K562 (cell line): ENCODE measurements around the gene MOCS3. TPM values are rescaled to one million over a fixed set of nuclear protein-coding genes. Genes with fewer than 3 reads are reported as not detected.

Experiments
- ARNT ChIP-seq, 2 experiments: fragments of 450-650 bp; IDR thresholded peaks; 2 replicates each; pipeline ENCODE4 v1.6.1; 2016; ENCODE audit warnings: mild to moderate bottlenecking in 1 of 2
- ATF1 ChIP-seq, 2 experiments: fragments of 450-650 bp in 1 of 2; IDR thresholded peaks; 2 replicates each; pipeline ENCODE4 v1.6.1; 2016; ENCODE audit warnings: missing compliant biosample characterization in 1 of 2, missing genetic modification characterization in 1 of 2
- CBX3 ChIP-seq, 2 experiments: IDR thresholded peaks; 1 replicate in 1 of 2; 2 replicates in 1 of 2; pipeline ENCODE4 v1.6.1; 2012; ENCODE audit warnings: inconsistent platforms in 2 of 2, low read length in 2 of 2, borderline replicate concordance in 1 of 2, control low read depth in 1 of 2
- FOXM1 ChIP-seq, 2 experiments: fragments of 450-650 bp in 1 of 2; sonication (generic) in 1 of 2; formaldehyde crosslinking in 1 of 2; IDR thresholded peaks; 2 replicates each; pipeline versions ENCODE4 v1.6.1 to v1.9.0; 2017 to 2022; ENCODE audit warnings: low read depth in 2 of 2, mild to moderate bottlenecking in 2 of 2, missing genetic modification reagents in 1 of 2, moderate library complexity in 1 of 2
- HMBOX1 ChIP-seq: sonication (generic); IDR thresholded peaks from 2 replicates; pipeline ENCODE4 v1.6.1; 2016
- IRF1 ChIP-seq: sonication (generic); formaldehyde crosslinking; IDR thresholded peaks from 2 replicates; pipeline ENCODE4 v1.8.0; 2022; ENCODE audit warnings: missing genetic modification reagents, mild to moderate bottlenecking, borderline replicate concordance
- KDM1A ChIP-seq, 2 experiments: fragments of 450-650 bp; IDR thresholded peaks; 2 replicates each; pipeline ENCODE4 v1.6.1; 2016; ENCODE audit warnings: mild to moderate bottlenecking in 2 of 2
- LCOR ChIP-seq: sonication (generic); formaldehyde crosslinking; IDR thresholded peaks from 2 replicates; pipeline ENCODE4 v1.8.0; 2022; ENCODE audit warnings: mild to moderate bottlenecking, missing genetic modification reagents
- MEIS2 ChIP-seq: fragments of 450-650 bp; IDR thresholded peaks from 2 replicates; pipeline ENCODE4 v1.6.1; 2014; ENCODE audit warnings: mild to moderate bottlenecking; ENCODE audit not compliant: partially characterized antibody
- REST ChIP-seq, 2 experiments: fragments of 450-650 bp; formaldehyde crosslinking in 1 of 2; IDR thresholded peaks; 2 replicates each; pipeline versions ENCODE4 v1.4.0 to v1.6.1; 2014 to 2020; ENCODE audit warnings: mild to moderate bottlenecking in 2 of 2, borderline replicate concordance in 1 of 2, low read depth in 1 of 2
- SFPQ ChIP-seq: fragments of 200-400 bp; formaldehyde crosslinking; IDR thresholded peaks from 2 replicates; pipeline ENCODE4 v1.6.1; 2017; ENCODE audit warnings: mild to moderate bottlenecking, low read depth, low read length, moderate library complexity
- SP1 ChIP-seq: sonication (generic); formaldehyde crosslinking; IDR thresholded peaks from 2 replicates; pipeline ENCODE4 v1.8.1; 2022; ENCODE audit warnings: mild to moderate bottlenecking, missing genetic modification reagents
- ZNF12 ChIP-seq: sonication (generic); formaldehyde crosslinking; IDR thresholded peaks from 2 replicates; pipeline ENCODE4 v1.4.0; 2020; ENCODE audit warnings: mild to moderate bottlenecking, missing genetic modification reagents
- ZNF347 ChIP-seq: fragments of 450-650 bp; formaldehyde crosslinking; IDR thresholded peaks from 2 replicates; pipeline ENCODE4 v1.4.0; 2020; ENCODE audit warnings: low read depth, mild to moderate bottlenecking, moderate library complexity
- polyA plus RNA-seq, 8 experiments: library from polyadenylated mRNA; depleted of rRNA in 4 of 8; stranded (reverse) in 5 of 8; unstranded in 3 of 8; fragments of >200 nt; fragmentation: Nextera tagmentation in 2 of 8; fragmentation: Illumina TruSeq in 1 of 8; extraction: Ambion mirVana in 2 of 8; extraction: Trizol in 1 of 8; gene quantifications; 2 replicates each; pipeline versions ENCODE4 v1.2.1 to v1.2.3, GENCODE V29; 2011 to 2014; ENCODE audit warnings: inconsistent platforms in 1 of 8, missing spikeins in 1 of 8
- total RNA-seq, 7 experiments: library from RNA; depleted of rRNA in 6 of 7; stranded (reverse); fragments of >200 nt in 6 of 7; fragmentation: Illumina TruSeq in 2 of 7; extraction: Trizol in 2 of 7; gene quantifications; 2 replicates each; pipeline versions ENCODE4 v1.2.1 to v1.2.3, GENCODE V29; 2011 to 2021; ENCODE audit warnings: low replicate concordance in 1 of 7

The MOCS3 gene
- total and polyA plus RNA-seq, 9 of the 15 experiments (the other 6 are each of a cell fraction or from before 2014, with no cell fraction given), result 0.70 to 6.2 (median 2.9) TPM

GRCh38 chr20:50992733-50993457 lies 34.3 kb downstream of the MOCS3 start (continued):
- TF ChIP-seq ATF1 (CRISPR knock-in tag; IDR thresholded peaks at IDR 0.05) (no peak), ATF1 (tag; IDR thresholded peaks at IDR 0.05) (peak; percentile 81), MEIS2 (peak; percentile 48), ZNF12 (CRISPR knock-in tag) (no peak), IRF1 (CRISPR knock-in tag) (no peak), SFPQ (no peak), ARNT (IDR thresholded peaks at IDR 0.05) (no peak), HMBOX1 (no peak), FOXM1 (IDR thresholded peaks at IDR 0.05; ENCODE audit: low read depth) (peak; percentile 70), FOXM1 (CRISPR knock-in tag; IDR thresholded peaks at IDR 0.05; ENCODE audit: low read depth) (no peak), SP1 (CRISPR knock-in tag) (peak; percentile 19; the same call in 1 of the 2 replicates), REST (IDR thresholded peaks at IDR 0.05; ENCODE audit: borderline replicate concordance) (peak; percentile 82; the same call in 1 of the 2 replicates), REST (CRISPR knock-in tag; IDR thresholded peaks at IDR 0.05; ENCODE audit: low read depth) (peak; percentile 51; the same call in 1 of the 2 replicates), LCOR (CRISPR knock-in tag) (peak; percentile 46; the same call in 1 of the 2 replicates), ZNF347 (CRISPR knock-in tag) (no peak), KDM1A (IDR thresholded peaks at IDR 0.05) (no peak), CBX3 (IDR thresholded peaks at IDR 0.05; ENCODE audit: borderline replicate concordance in 1 of 2, low read length in 2 of 2) (peak in 1 of 2 experiments; percentile 70; a peak in 1 of 3 replicates)
